Measurements from ENCODE around the gene PARP3. TPM values are rescaled to one million over a fixed set of nuclear protein-coding genes. Genes with fewer than 3 reads are reported as not detected.

The PARP3 gene
- total and polyA plus RNA-seq, 10 of the 15 experiments (the other 5 are each of a cell fraction or from before 2014, with no cell fraction given): 2.1 to 31.2 (median 19.5) TPM

DNA sequence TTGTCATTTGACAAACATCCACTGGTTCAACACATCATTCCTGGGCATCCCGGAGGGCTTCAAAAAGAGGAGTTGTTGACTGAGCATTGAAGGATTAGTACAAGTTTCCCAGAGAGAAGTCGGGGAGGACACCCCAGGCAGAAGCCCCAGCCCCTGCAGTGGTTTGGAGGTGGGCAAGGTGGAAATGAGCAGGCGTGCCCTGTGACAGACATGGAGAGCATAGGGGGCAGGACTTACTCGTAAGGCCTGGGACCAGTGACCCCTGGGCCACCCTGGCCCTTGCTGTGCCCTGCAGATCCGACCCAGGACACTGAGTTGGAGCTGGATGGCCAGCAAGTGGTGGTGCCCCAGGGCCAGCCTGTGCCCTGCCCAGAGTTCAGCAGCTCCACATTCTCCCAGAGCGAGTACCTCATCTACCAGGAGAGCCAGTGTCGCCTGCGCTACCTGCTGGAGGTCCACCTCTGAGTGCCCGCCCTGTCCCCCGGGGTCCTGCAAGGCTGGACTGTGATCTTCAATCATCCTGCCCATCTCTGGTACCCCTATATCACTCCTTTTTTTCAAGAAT, 5.9 kb downstream of the PARP3 start:
- FAIRE-seq: no peak
- Histone ChIP-seq H3K27me3 (replicated peaks in 1 of 2; ENCODE audit: control insufficient read depth in 2 of 2, insufficient read depth in 2 of 2, low read length in 1 of 2) (no peaks in the 10 kb centered on the region), H3K4me1 (ENCODE audit: control insufficient read depth, insufficient read depth, low read length) (peaks cover 4% of the 10 kb centered on the region; the same call in 1 of the 2 replicates), H3K4me3 (no peak overlapping the region), H3K27ac (ENCODE audit: control insufficient read depth, insufficient read depth) (no peak overlapping the region), H3K79me2 (ENCODE audit: control insufficient read depth, insufficient read depth, low read length) (no peaks in the 10 kb centered on the region), H3K9ac (ENCODE audit: control insufficient read depth, insufficient read depth, low read length) (no peak overlapping the region), H2AFZ (ENCODE audit: control insufficient read depth, low read depth, low read length) (no peak overlapping the region), H3K36me3 (ENCODE audit: control insufficient read depth in 2 of 2, insufficient read depth in 2 of 2, low read length in 1 of 2) (peaks cover 0 to 2% of the 10 kb centered on the region in 2 experiments; a peak in 1 of 4 replicates), H4K20me1 (ENCODE audit: control insufficient read depth, insufficient read depth) (no peaks in the 10 kb centered on the region), H3K9me3 (replicated peaks; ENCODE audit: control insufficient read depth, insufficient read depth, low read length) (no peaks in the 10 kb centered on the region), H3K4me2 (ENCODE audit: control insufficient read depth, insufficient read depth) (no peak overlapping the region)
- TF ChIP-seq SIN3A (IDR thresholded peaks at IDR 0.05; ENCODE audit: low read depth, low read length) (no peak), BCLAF1 (IDR thresholded peaks at IDR 0.05) (no peak), NR2C2 (IDR thresholded peaks at IDR 0.05; ENCODE audit: borderline replicate concordance, control insufficient read depth, insufficient read length, low read depth) (no peak), MYC (IDR thresholded peaks at IDR 0.05; ENCODE audit: insufficient read depth, insufficient read length, insufficient replicate concordance, low read length, severe bottlenecking) (no peak), KDM1A (IDR thresholded peaks at IDR 0.05; ENCODE audit: borderline replicate concordance) (no peak)
- SMC1A ChIA-PET (ENCODE audit: uncharacterized antibody, unreplicated experiment): no interaction called here
- CTCF ChIA-PET: no interaction called here
- POLR2A ChIA-PET: no interaction called here
- RAD21 ChIA-PET (ENCODE audit: unreplicated experiment): no interaction called here
- WGBS (ENCODE audit: insufficient coverage, insufficient replicate concordance, low lambda C conversion rate, missing lambda C conversion rate): 91% methylated on average over 10 of the region's 10 CpGs
- DNase-seq (ENCODE audit: low read depth, low spot score): no peak
- in situ Hi-C loops (cut with MboI) (no loop called here), intact Hi-C loops (cut with micrococcal nuclease; ENCODE audit: unreplicated experiment) (no loop called here)
- BruUV-seq (replicated peaks): no TSS peak
- no peak for ATAC-seq

All from GM12878 (cell line).